Activated gamma-delta T cell treated with anti-CD3 and anti-CD28 coated beads, Interleukin-2, amount 50 U/mL, for 16 hours (primary cell): Measurements from ENCODE around the gene NANOS1.
"Not testable (repeated sequence)": the region's sequence is repeated elsewhere in the genome, so short reads cannot be mapped to it uniquely, and the experiment has no call there.

Experiments
- DNase-seq: peaks from one replicate; pipeline ENCODE4 v3.0.0-alpha.2; 2020; ENCODE audit warnings: low read depth

Gene NANOS1

DNA sequence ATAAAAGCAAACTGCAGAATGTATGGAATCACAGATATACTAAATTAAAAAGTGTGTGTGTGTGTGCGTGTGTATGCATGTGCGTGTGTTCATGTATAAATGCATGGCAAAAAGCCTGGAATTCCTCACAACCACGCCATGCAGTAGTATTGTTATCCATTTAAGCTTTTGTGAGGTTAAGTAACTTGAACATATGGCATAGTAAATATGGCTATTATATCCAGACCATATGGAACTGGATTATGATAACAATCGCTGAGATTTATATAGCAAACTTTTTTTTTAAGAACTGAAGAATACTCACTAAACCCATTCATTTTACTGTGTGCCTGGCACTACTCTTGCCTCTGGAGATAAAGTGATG lies 22.3 kb upstream of the NANOS1 start:
- DNase-seq, result no peak

- DNase-seq, result no peak
These were observed 8.9 kb upstream of the NANOS1 start for GRCh38 chr10:119020627-119020946.

DNA sequence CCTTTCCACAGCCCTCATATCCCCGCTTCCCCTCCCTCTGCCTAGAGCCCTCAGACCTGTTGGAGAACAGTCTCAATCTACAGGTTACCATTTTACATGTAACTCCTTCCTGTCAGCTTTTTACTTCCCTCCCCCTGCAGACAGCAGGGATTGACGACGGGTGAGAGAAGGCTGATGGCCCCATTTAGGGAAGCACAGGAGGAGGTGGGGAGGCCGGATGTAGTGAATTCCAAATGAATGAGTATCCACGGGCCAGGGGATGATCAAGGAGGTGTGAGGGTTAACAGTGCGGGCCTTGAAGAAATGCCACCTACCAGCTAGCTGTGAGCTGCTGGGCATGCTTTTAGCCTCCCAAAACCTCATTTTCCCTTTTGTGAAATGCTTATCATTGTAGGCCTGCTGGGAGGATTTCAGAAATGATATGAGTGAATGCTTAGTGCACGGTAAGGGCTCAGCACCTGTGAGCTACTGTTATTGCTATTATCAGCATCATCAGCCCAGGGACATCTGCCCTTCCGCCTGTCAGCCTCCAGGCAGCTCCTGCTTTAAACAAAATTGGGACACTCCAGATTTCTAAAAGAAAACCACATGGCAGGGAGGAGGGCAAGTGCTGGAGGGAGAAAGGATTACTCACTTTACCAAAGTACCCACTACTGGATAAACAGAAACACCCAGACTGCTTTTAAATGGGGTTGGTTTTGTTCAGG lies 6.5 kb upstream of the NANOS1 start:
- DNase-seq, result no peak

DNA sequence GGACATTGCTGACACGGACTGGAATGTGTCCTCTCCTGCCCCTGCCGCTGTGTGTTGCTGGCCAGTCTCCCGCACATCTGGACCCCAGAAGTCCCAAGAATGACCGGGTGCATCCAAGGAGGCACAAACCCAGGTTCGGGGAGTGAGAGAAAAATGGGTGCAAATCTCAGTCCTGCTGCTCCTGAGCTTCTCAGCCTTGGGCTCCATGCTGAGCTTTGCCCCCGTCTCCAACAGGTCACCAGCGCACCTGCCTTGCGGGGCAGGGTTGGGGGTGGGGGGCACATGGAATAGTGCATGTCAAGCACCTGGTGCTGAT lies 6.0 kb upstream of the NANOS1 start:
- DNase-seq, result no peak

- DNase-seq, result no peak
These were observed 4.6 kb upstream of the NANOS1 start for GRCh38 chr10:119024882-119025281.

DNA sequence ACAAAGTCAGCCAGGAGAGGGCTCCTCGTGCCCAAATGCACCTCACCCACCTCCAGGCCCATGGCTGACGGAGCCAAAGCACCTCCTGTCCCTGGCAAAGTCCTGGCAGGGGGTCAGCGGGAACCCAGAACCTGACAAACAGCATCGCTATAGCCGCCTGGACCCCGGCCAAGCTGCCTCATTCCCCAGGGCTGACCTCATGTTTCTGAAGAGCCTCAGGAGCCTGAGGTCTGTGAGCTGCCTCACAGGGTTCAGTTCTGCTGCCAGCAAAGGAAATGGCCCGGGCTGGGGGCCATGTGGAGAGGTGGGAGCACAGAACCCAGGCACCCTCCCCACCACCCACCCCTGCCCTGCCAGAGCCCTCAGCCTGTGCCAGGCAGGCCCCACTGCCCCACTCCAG lies 4.2 kb upstream of the NANOS1 start:
- DNase-seq, result no peak

DNA sequence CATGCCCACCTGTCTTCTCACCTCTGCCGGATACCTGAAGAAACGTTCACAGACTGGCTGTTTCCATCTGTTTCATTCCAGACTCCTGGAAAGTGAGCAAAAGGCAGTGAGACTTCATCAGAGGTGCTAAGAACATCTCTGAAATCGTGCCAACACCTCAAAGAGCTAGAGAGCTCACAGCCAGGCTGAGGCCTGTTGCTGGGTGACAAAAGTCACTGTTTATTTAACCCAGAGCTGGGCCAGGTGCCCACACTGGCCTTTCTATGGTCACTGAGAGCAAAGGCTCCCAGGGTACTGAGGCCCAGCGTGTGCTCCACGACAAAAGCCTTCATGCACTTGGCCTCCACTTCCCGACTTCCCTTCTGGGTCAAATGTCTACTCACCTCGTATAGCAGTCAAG lies 3.7 kb upstream of the NANOS1 start:
- DNase-seq, result no peak

DNA sequence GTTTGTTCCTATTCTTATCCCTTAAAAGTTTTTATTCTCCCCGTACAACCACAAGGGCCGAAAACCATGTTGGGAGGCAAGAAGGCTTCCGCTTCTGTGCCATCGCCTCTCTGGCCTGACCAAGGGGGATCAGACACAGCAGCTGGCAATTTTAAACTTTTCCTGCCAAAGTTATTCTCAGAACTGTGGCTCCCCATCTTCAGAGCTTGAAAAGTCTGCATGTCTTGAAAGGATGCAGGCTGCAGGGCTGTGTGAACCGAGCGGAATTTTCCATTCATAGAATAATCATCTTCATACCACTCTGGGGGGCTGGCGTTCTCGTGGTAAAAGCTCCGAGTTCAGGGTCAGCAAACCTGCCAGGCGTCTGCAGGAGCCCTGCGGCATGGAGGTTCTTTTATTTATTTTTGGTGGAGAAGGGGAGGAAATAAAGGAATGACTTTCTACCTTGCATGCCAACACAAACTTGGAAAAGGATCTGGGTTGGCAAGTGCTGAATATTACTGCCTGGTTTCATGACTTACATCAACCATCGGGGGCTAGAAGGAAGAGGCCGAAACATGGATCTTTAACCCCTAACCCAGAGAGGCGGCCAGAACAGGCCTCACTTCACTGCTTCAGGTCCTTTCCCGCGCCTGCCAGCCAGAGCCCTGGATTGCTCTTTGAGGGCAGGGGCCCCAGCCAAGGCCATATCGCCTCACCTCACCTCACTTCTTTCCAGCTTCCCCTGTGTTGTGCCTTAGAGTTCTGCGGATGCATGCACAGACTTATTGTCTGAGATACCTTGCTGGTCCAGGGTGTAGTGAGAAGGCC lies 3.0 kb upstream of the NANOS1 start:
- DNase-seq, result no peak

GRCh38 chr10:119028445-119028899 lies 1.0 kb upstream of the NANOS1 start:
- DNase-seq, result not testable (repeated sequence)

DNA sequence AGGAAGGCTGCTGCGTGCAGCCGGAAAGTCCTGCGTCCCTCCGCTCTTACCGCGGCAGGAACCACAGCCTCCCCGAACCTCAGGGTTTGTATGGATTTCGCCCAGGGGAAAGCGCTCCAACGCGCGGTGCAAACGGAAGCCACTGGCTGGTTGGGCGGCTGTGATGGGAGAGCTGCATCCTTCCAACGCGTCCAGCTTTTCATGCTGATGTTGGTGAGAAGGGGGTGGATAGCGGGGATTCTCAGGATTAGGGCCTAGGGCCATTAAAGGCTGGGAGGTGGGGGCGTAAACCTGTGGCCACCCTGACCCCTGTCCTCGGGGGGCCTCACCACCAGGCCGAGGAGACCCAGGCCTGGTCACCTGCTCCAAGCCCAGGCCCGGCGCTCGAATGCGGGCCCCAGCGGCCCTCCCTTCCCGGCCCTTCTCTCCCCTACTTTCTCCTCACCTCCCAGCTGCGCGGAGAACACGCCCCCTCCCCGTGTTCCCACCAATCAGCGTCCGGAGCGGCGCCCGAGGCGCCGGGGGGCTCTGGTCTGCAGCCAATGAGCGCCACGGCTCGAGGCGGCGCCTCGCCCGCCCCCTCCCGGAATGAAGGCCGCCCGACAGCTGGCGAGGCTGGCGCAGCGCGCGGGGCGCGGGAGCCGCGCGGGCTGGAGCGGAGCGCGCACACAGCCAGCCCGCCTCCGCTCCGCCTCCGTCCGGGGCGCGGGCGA lies 458 bp upstream of the NANOS1 start:
- DNase-seq, result peak; percentile 61

- no peak for DNase-seq
These were observed 1.1 kb downstream of the NANOS1 start for GRCh38 chr10:119030421-119031250.

- no peak for DNase-seq
These were observed 2.1 kb downstream of the NANOS1 start for GRCh38 chr10:119031496-119032059.

- DNase-seq, result no peak
These were observed 9.6 kb downstream of the NANOS1 start for GRCh38 chr10:119039161-119039560.

DNA sequence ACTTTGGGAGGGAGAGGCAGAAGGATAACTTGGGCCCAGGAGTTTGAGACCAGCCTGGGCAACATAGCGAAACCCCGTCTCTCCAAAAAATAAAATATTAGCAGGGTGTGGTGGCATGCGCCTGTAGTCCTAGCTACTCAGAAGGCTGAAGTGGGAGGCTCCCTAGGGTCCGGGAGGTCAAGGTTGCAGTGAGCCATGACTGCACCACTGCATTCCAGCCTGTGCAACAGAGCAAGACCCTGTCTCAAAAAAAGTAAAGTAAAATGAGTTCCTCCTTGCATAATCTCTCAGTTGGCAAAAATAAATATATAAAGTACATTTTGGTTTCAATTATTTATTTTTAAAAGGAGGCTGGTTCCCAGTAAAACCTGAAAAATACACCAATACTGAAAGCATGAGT lies 11.8 kb downstream of the NANOS1 start:
- no peak for DNase-seq

GRCh38 chr10:119042169-119042568 lies 12.7 kb downstream of the NANOS1 start:
- DNase-seq, result no peak

DNA sequence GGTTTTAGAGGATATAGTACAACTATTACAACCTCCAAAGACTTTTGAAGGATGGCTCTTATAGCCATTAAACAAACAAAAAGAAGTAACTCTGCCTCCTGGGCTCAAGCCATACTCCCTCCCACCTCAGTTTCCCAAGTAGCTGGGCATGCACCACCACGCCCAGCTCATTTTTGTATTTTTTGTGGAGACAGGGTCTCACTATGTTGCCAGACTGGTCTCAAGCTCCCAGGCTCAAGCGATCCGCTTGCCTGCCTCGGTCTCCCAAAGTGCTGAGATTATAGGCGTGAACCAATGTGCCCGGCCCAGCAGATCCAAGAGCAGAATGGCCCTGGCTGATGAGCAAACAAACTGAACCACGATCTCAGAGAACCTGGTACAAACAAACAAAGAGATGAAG lies 16.0 kb downstream of the NANOS1 start:
- no peak for DNase-seq

GRCh38 chr10:119049361-119049760 lies 19.8 kb downstream of the NANOS1 start:
- no peak for DNase-seq

GRCh38 chr10:119049777-119050176 lies 20.3 kb downstream of the NANOS1 start:
- DNase-seq, result no peak

DNA sequence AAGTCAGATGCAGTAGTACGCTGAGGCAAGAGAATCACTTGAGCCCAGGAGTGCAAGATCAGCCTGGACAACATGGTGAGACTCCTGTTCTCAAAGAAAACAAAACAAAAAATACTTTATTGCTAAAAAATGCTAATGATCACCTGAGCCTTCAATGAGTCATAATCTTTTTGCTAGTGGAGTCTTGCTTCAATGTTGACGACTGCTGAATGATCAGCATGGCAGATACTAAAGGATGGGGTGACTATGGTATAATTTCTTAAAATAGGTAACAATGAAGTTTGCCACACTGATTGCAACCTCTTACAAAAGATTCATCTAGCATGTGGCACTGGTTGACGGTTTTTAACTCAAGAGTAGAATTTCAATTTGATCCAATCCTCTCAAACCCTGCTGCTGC lies 22.3 kb downstream of the NANOS1 start:
- DNase-seq, result no peak

DNA sequence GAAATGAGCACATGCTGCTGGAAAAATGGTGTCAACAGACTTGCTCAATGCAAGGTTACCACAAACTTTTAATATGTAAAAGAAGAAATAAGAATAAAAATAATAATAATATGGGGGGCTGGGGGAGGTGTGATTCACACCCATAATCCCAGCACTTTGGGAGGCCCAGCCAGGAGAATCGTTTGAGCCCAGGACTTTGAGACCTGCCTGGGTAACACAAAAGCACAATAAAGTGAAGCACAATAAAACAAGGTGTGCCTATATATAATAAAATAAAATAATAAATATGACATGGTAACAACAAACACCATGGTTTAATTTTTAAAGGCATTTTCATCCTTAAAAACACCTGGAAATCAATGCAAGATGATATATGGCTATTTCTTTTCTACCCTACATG lies 26.0 kb downstream of the NANOS1 start:
- no peak for DNase-seq

GRCh38 chr10:119058010-119058409 lies 28.5 kb downstream of the NANOS1 start:
- no peak for DNase-seq

DNA sequence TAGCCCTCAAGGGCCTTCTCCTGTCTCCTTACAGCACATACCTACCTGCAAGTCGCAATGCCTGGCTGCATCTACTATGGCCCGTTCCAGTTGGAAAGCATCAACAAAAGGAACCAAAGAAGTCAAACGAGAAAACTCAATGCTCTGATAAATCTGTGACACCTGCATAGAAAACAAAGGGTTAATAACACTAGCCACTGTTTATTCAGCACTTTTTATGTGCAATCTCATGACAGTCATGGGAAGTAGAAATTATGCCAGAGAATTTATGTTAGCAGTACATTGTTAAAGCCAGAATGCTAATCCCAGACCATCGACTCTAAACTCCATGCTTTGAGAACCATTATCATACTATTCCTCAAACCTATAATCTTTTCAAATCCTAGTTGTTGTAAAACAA lies 30.0 kb downstream of the NANOS1 start:
- DNase-seq, result no peak
